BLaER1 treated with 17β-estradiol and CSF1 and Interleukin-3, amounts not matched to agents 10 nM and 100 nM (cell line): ENCODE measurements around the gene LCE1F.

Experiments
- H3K27ac ChIP-seq, 11 experiments: shearing (Covaris generic); formaldehyde crosslinking; 2 replicates each; pipeline ENCODE4 v1.8.1; 2022
- H3K27me3 ChIP-seq, 11 experiments: shearing (Covaris generic); formaldehyde crosslinking; 2 replicates each; pipeline ENCODE4 v1.8.1; 2022
- H3K36me3 ChIP-seq, 11 experiments: shearing (Covaris generic); formaldehyde crosslinking; 2 replicates each; pipeline ENCODE4 v1.8.1; 2022
- H3K4me1 ChIP-seq, 10 experiments: shearing (Covaris generic); formaldehyde crosslinking; 2 replicates each; pipeline ENCODE4 v1.8.1; 2022
- H3K4me2 ChIP-seq, 11 experiments: shearing (Covaris generic); formaldehyde crosslinking; 2 replicates each; pipeline ENCODE4 v1.8.1; 2022
- H3K4me3 ChIP-seq, 10 experiments: shearing (Covaris generic); formaldehyde crosslinking; 2 replicates each; pipeline ENCODE4 v1.8.1; 2022
- H3K9ac ChIP-seq, 11 experiments: shearing (Covaris generic); formaldehyde crosslinking; 2 replicates each; pipeline ENCODE4 v1.8.1; 2022
- H3K9me3 ChIP-seq, 11 experiments: shearing (Covaris generic); formaldehyde crosslinking; replicated peaks in 1 of 11; 2 replicates each; pipeline ENCODE4 v1.8.1; 2022
- H4K20me1 ChIP-seq, 11 experiments: shearing (Covaris generic); formaldehyde crosslinking; 2 replicates each; pipeline ENCODE4 v1.8.1; 2022
- Cebpa-rat ChIP-seq, 11 experiments: shearing (Covaris generic); IDR thresholded peaks; 2 replicates each; pipeline ENCODE4 v1.8.1; 2022

Gene LCE1F

GRCh38 chr1:152774875-152775274 is at the start of gene LCE1F:
TSS of gene LCE1F (plus strand) at chr1:152775140. CDS start at chr1:152776372, 1,232 bp downstream.
- Histone ChIP-seq H3K9ac (no peak within 1 kb of the TSS), H4K20me1 (no peaks in the 10 kb centered on the region), H3K4me1 (no peaks in the 10 kb centered on the region), H3K4me2 (no peak within 1 kb of the TSS), H3K4me3 (no peak within 1 kb of the TSS), H3K27ac (no peak within 1 kb of the TSS), H3K36me3 (no peaks in the 10 kb centered on the region), H3K9me3 (peaks cover 0 to 17% (median 5%) of the 10 kb centered on the region in 11 experiments; a peak in 10 of 22 replicates), H3K27me3 (no peaks in the 10 kb centered on the region)
- no peak for TF ChIP-seq Cebpa-rat (IDR thresholded peaks at IDR 0.05)

- no peaks in the 10 kb centered on the region for H3K4me1 ChIP-seq
- H3K27me3 ChIP-seq = no peaks in the 10 kb centered on the region
- no peaks in the 10 kb centered on the region for H3K9me3 ChIP-seq
- no peak overlapping the region for H3K9ac ChIP-seq
- H3K27ac ChIP-seq = no peak overlapping the region
- H3K36me3 ChIP-seq = no peaks in the 10 kb centered on the region
- no peak overlapping the region for H3K4me3 ChIP-seq
- no peak overlapping the region for H3K4me2 ChIP-seq
- no peak for TF ChIP-seq Cebpa-rat (IDR thresholded peaks at IDR 0.05)
- H4K20me1 ChIP-seq = no peaks in the 10 kb centered on the region
Observed at GRCh38 chr1:152725261-152725660, 49.7 kb upstream of the LCE1F start.

- Histone ChIP-seq H3K36me3 (no peaks in the 10 kb centered on the region), H3K4me2 (no peak overlapping the region), H3K27ac (no peak overlapping the region), H3K27me3 (no peaks in the 10 kb centered on the region), H3K9me3 (no peaks in the 10 kb centered on the region), H3K4me3 (no peak overlapping the region), H4K20me1 (no peaks in the 10 kb centered on the region), H3K9ac (no peak overlapping the region), H3K4me1 (no peaks in the 10 kb centered on the region)
- TF ChIP-seq Cebpa-rat (IDR thresholded peaks at IDR 0.05) = no peak
Observed at GRCh38 chr1:152728986-152729385, 46.0 kb upstream of the LCE1F start.

- H3K9me3 ChIP-seq = no peaks in the 10 kb centered on the region
- H3K4me3 ChIP-seq = no peak overlapping the region
- H3K27me3 ChIP-seq = no peaks in the 10 kb centered on the region
- H3K4me1 ChIP-seq = no peaks in the 10 kb centered on the region
- no peak overlapping the region for H3K4me2 ChIP-seq
- no peaks in the 10 kb centered on the region for H3K36me3 ChIP-seq
- H4K20me1 ChIP-seq = no peaks in the 10 kb centered on the region
- TF ChIP-seq Cebpa-rat (IDR thresholded peaks at IDR 0.05) = no peak
- H3K27ac ChIP-seq = no peak overlapping the region
- H3K9ac ChIP-seq = no peak overlapping the region
Observed at GRCh38 chr1:152735648-152736047, 39.3 kb upstream of the LCE1F start.

GRCh38 chr1:152737997-152738396 is 36.9 kb upstream of the LCE1F start:
- no peaks in the 10 kb centered on the region for H3K27me3 ChIP-seq

GRCh38 chr1:152739841-152740240 is 35.1 kb upstream of the LCE1F start:
- H3K4me2 ChIP-seq = peak overlapping the region in 1 of 11 experiments; percentile 13; a peak in 1 of 22 replicates
- no peaks in the 10 kb centered on the region; a peak in 1 of 22 replicates for H4K20me1 ChIP-seq
- no peaks in the 10 kb centered on the region for H3K36me3 ChIP-seq
- no peak for TF ChIP-seq Cebpa-rat (IDR thresholded peaks at IDR 0.05)
- H3K27me3 ChIP-seq = 0 out of 22 replicates have a peak, but pooled peaks cover 0 to 4% (median 0%) of the 10 kb centered on the region in 11 experiments
- no peak overlapping the region for H3K4me3 ChIP-seq
- H3K4me1 ChIP-seq = peaks cover 0 to 11% (median 0%) of the 10 kb centered on the region in 10 experiments; a peak in 6 of 20 replicates
- H3K9ac ChIP-seq = no peak overlapping the region
- no peaks in the 10 kb centered on the region for H3K9me3 ChIP-seq
- no peak overlapping the region for H3K27ac ChIP-seq

More at GRCh38 chr1:152737997-152738396, 36.9 kb upstream of the LCE1F start:
- H3K36me3 ChIP-seq = no peaks in the 10 kb centered on the region
- H3K27ac ChIP-seq = no peak overlapping the region
- H3K4me2 ChIP-seq = no peak overlapping the region
- no peak for TF ChIP-seq Cebpa-rat (IDR thresholded peaks at IDR 0.05)
- no peak overlapping the region for H3K9ac ChIP-seq
- no peak overlapping the region for H3K4me3 ChIP-seq
- H4K20me1 ChIP-seq = no peaks in the 10 kb centered on the region
- no peaks in the 10 kb centered on the region for H3K9me3 ChIP-seq
- no peaks in the 10 kb centered on the region for H3K4me1 ChIP-seq

GRCh38 chr1:152741656-152742055 is 33.3 kb upstream of the LCE1F start:
- Histone ChIP-seq H3K27me3 (0 out of 22 replicates have a peak, but pooled peaks cover 0 to 5% (median 0%) of the 10 kb centered on the region in 11 experiments), H3K9me3 (no peaks in the 10 kb centered on the region), H3K36me3 (no peaks in the 10 kb centered on the region), H4K20me1 (no peaks in the 10 kb centered on the region; a peak in 1 of 22 replicates), H3K9ac (no peak overlapping the region), H3K4me1 (peaks cover 0 to 20% (median 0%) of the 10 kb centered on the region in 10 experiments; a peak in 6 of 20 replicates), H3K4me3 (no peak overlapping the region), H3K4me2 (no peak overlapping the region), H3K27ac (no peak overlapping the region)
- TF ChIP-seq Cebpa-rat (IDR thresholded peaks at IDR 0.05) = no peak

- Histone ChIP-seq H3K27me3 (0 out of 22 replicates have a peak, but pooled peaks cover 0 to 5% (median 0%) of the 10 kb centered on the region in 11 experiments), H3K4me3 (no peak overlapping the region), H3K4me2 (peak overlapping the region in 2 of 11 experiments; percentile 20 to 28; a peak in 2 of 22 replicates), H3K36me3 (no peaks in the 10 kb centered on the region), H3K4me1 (peaks cover 0 to 25% (median 0%) of the 10 kb centered on the region in 10 experiments; a peak in 6 of 20 replicates), H3K27ac (no peak overlapping the region), H4K20me1 (no peaks in the 10 kb centered on the region; a peak in 1 of 22 replicates), H3K9me3 (no peaks in the 10 kb centered on the region), H3K9ac (no peak overlapping the region)
- TF ChIP-seq Cebpa-rat (IDR thresholded peaks at IDR 0.05) = no peak
Observed at GRCh38 chr1:152743371-152744145, 31.4 kb upstream of the LCE1F start.

GRCh38 chr1:152745289-152745704 is 29.6 kb upstream of the LCE1F start:
- Histone ChIP-seq H3K4me1 (peaks cover 0 to 25% (median 0%) of the 10 kb centered on the region in 10 experiments; a peak in 6 of 20 replicates), H3K9me3 (no peaks in the 10 kb centered on the region), H3K36me3 (no peaks in the 10 kb centered on the region), H3K27me3 (peaks cover 0 to 10% (median 0%) of the 10 kb centered on the region in 11 experiments; a peak in 1 of 22 replicates), H4K20me1 (no peaks in the 10 kb centered on the region; a peak in 1 of 22 replicates), H3K27ac (no peak overlapping the region), H3K9ac (no peak overlapping the region), H3K4me2 (peak overlapping the region in 3 of 11 experiments; percentile 10 to 32 (median 16); a peak in 3 of 22 replicates), H3K4me3 (no peak overlapping the region)
- TF ChIP-seq Cebpa-rat (IDR thresholded peaks at IDR 0.05) = no peak
